Renal pelvis (tissue), 4 donors: Measurements from ENCODE around the gene LINGO3. TPM values are rescaled to one million over a fixed set of nuclear protein-coding genes. Genes with fewer than 3 reads are reported as not detected.
A peak's percentile ranks its signal among the peaks of the same experiment; 100 is the strongest.
"Not testable (repeated sequence)": the region's sequence is repeated elsewhere in the genome, so short reads cannot be mapped to it uniquely, and the experiment has no call there.

Experiments used
- DNase-seq: peaks from one replicate; pipeline ENCODE4 v3.0.0-alpha.2; 2013
- polyA plus RNA-seq, 3 donors: library from polyadenylated mRNA; unstranded; fragments of 120-200 nt; gene quantifications; one replicate each; pipeline ENCODE4 v1.2.1, GENCODE V29; 2013; ENCODE audit not compliant: insufficient read length in 3 of 3

LINGO3 gene
- polyA plus RNA-seq, 3 donors, result 0.09 TPM; not detected in 2

DNA sequence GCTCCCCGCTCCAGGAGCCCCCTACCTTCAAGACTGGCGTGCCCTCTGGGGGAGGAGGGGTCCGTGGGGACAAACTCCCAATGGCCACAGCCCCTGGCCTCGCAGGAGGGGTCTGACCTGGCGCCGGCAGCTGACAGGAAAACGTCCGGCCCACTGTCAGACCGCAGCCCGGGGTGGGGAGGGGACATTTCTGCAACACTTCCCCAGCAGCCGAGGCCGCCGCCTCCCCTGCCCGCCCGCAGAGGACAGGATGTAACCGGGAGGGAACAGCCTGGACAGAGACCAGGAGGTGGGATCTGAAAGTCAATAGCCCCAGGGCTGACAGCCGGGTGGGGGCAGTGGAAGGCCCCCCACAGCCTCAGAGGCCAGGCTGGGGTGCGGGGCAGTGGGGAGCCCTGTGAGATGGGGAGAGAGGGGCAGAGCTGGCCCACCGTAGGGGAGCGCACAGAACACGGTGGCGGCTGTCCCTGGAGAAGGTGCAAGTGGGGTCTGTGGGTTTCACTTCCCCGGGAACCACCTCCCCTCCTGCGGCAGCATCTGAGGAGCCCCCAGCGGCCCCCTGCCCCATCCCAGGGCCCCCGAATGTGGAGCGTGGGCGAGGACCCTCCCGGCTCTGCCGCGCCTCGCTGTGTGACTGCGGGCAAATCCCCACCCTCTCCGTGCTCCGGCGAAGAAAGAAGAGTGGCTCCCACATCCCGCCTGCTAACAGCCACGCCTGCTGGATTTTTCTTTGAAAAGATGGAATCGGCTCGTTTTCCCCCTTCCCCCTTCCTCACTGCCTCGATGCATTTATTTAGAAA is 25.7 kb downstream of the LINGO3 start, which contains the start of gene PEAK3:
PEAK3 (minus strand) TSS at position 114 of the 800 bp plus-strand sequence. CDS start 1,244 bp downstream, outside the sequence.
- DNase-seq, result no peak

DNA sequence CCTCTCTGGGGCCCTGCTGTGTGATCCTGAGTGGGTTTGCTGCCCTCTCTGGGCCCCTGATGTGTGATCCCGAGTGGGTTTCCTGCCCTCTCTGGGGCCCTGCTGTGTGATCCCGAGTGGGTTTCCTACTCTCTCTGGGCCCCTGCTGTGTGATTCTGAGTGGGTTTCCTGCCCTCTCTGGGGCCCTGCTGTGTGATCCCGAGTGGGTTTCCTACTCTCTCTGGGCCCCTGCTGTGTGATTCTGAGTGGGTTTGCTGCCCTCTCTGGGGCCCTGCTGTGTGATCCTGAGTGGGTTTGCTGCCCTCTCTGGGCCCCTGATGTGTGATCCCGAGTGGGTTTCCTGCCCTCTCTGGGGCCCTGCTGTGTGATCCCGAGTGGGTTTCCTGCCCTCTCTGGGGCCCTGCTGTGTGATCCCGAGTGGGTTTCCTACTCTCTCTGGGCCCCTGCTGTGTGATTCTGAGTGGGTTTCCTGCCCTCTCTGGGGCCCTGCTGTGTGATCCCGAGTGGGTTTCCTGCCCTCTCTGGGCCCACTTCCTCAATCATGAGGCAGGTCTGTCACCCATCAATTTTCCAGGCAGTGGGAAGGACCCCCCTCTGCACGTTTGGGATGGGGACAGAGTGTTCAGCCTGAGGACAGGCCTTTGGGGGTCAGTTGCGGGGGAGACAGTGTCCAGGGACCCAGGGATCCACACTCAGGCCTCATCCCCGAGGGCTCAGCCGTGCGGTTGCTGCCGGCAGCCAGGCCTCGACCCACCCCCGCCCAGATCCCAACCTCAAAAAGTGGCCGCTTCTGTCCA is 26.5 kb downstream of the LINGO3 start:
- not testable (repeated sequence) for DNase-seq

DNA sequence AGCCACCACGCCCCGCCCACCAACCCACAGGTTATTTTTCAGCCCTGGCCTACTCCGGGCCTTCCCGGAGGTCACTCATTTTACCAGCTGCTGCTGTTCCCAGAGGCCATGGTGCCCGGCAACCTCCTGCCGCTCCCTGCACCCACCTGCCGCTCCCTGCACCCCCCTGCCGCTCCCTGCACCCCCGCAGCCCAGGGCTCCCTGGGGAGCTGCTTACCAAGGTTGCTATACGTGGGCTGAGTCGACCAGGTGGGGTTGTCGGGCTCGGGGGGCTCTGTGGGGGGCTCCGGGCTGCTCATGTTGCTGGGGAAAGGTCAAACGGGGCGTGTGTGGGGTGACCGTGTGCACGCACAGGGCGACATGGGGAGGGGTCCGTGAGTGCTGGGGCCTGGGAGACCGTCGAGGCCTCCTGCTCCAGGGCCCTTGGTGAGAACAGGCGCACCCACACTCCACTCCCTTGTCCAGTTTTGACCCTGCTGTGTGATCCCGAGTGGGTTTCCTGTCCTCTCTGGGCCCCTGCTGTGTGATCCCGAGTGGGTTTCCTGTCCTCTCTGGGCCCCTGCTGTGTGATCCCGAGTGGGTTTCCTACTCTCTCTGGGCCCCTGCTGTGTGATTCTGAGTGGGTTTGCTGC is 27.2 kb downstream of the LINGO3 start:
- DNase-seq, result no peak

DNA sequence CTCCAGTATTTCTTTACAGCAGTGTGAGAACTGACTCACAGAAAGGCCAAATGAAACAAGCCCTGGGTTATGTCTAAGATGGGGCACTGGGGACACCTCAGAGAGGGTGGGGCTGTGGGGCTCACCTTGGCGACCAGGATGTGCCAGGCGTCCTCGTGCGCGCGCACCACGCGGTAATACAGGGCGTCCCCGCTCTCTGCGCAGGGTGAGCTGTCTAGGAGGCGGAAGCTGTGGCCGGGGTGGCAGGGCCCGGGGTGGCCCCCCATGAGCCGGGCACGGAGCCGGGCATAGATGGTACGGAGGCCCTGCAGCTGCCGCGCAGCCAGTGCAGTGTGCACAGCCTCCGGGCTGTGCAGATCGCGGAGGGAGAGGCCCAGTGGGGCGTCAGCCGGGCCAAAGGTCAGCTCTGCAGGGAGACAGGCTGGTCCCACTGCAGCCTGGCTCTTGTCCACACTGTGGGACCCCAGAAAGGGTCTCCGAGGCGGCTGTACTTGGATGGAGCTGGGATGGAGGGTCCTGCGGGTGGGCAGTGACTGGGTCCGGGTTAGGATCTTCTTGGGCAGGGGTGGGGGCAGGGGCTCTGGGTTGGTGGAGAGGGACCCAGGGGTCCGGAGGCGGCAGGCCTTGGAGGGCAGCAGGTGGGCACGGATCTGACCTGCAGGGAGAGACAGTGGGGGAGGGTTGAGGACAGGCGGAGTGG is 29.3 kb downstream of the LINGO3 start:
- DNase-seq, result no peak

DNA sequence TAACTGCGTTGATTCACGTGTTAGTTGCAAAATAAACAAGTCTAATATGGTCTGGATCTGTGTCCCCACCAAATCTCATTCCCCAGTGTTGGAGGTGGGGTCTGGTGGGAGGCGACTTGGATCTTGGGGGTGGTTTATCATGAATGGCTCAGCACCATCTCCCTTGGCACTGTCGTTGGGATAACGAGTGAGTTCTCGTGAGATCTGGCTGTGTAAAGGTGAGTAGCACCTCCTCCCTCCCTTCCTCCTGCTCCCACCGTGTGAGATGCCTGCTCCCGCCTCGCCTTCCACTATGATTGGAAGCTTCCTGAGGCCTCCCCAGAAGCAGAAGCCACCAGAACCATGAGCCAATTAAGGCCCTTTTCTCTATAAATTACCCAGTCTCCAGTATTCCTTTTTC is 30.8 kb downstream of the LINGO3 start:
- DNase-seq, result no peak

DNA sequence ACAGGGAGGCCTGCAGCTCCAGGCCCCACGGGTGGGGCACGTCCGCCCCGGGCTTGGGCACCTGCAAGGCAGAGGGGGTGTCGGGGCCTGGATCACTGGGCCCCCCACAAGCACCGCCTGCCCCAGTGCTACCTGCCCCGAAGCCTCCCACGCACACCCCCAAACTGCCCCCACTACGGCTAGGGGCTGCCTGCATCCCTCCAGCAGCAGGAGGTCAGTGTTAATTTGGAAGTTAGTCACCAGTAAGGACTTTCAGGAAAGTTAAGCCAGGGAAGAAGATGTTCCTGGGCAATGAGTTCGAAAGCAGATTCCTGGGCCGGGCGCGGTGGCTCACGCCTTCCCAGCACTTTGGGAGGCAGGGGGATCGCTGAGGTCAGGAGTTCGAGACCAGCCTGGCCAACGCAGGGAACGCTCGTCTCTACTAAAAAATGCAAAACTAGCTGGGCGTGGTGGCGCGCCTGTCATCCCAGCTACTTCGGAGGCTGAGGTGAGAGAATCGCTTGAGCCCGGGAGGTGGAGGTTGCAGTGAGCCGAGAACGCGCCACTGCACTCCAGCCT is 31.4 kb downstream of the LINGO3 start:
- no peak for DNase-seq

DNA sequence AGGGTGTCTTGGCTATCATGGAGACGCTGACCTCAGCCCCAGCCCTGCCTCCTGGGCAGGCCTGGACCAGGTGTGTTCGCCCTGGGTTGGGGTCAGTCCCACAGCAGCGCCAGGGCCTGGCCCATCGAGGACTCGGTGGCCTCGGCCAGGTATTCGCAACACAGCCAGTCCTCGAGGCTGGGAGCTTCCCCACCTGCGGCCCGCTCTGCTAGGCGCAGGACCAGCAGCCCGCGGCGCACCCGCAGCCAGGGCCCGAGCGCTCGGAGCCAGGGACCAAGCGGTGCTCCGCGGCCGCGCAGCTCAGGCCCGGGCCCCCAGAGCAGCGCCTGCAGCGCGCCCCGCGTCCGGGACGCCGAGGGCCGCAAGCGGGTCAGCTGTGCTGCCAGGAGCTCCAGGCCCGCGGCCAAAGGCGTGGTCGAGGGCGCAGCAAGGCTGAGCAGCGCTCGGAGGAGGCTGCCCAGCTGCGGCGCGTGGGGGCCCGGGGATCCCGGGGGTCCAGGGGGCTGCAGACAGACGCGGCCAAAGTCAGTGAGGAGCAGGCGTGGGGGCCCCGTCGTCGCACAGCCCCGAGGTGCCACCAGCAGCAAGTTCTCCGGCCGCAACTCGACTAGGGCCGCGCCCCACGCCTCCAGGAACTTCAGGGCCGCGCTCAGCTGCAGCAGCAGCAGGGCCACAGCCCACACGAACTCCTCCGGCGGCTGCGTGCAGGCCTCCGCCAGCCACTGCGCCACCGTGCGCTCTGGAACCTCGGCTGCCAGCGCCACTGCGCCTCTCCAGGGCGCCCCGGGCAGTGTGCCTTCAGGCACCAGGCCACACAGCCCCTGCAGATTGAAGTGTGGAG is 32.1 kb downstream of the LINGO3 start:
- no peak for DNase-seq

DNA sequence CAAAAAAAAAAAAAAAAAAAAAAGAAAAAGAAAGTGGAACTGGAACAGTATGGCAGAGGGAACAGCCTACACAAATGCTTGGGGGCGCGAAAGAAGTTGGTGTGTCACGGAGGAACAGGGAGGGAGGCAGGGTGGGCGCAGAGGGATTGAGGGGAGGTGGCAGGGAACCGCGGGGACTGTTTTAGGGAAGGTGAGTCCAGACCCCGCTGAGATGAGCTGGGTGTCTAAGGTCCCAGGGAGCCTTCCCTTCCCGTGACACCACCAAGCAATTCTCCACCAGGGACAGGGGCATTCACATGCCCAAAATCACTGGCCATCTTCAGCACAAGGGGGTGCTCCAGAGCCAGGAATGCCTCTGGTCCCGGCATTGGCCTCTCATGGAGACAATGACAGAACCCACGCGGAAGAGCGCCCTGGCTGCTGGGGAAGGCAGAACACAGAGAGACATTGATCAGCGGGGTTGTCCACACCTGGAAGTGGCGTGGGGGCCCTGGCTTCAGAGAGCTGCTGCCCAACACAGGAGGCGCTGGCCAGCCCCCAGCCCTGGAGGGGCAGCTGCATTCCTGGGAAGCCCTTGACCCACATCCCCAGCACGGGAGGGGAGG is 32.9 kb downstream of the LINGO3 start:
- no peak for DNase-seq

DNA sequence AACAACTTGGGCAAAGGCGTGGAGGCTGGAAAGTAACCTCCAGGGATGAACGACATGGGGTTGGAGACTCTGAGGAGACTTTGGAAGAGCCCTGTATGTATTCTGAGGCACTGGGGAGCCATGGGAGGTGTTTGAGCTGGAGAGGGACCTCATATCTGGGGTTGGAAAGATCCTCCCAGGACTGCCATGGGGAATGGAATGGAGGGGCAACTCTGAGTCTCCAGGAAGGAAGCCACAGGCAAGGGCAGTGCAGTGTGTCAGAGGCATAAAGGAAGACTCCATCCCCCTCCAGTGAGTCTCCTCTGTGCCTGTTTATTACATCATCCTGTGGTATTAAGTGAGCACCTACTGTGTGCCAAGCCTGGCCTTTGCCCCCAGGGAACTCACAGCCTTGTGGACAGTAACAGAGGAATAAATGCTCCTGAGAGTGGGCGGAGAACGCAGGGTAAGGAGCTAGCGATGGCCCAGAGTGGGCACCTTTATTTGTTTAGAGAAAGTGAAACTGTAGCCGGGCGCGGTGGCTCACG is 33.7 kb downstream of the LINGO3 start:
- DNase-seq, result no peak

DNA sequence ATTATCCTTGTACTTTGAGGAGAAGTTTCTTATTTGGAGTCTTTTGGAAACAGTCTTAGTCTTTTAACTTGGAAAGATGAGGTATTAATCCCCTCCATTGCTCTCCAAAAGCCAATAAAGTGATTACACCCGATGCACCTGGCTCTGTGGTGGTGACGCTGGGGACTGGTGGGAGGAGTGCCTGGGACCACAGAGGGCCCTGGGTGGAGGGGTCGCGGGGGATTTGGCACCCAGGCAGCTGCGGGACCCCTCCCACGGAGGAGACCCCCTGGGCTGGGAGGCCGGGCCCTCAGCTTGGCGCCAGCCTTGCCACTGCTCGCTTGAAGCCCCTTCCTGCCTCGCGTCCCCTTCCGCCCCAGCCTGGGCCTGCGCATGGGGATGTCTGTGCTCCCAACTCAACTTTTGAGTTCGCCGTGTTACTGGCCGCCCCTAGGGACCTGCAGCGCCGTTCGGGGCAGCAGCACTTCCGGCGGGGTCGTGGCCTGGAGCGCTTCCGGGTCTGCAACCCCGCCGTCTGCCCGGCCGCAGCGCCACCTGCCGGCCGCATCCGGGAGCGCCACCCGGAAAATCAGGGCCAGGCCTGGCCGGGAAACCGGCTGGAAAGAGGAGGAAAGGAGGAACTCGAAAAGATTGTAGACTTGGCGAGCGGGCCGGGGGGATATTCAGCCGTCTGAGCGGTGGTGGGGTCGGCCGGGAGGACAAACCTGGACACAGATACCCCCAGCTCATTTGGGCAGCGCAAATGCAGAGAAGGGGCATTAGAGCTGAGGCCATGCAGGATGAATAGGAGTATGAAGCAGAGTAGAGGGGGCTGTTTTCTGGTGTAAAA is 34.4 kb downstream of the LINGO3 start:
- no peak for DNase-seq

DNA sequence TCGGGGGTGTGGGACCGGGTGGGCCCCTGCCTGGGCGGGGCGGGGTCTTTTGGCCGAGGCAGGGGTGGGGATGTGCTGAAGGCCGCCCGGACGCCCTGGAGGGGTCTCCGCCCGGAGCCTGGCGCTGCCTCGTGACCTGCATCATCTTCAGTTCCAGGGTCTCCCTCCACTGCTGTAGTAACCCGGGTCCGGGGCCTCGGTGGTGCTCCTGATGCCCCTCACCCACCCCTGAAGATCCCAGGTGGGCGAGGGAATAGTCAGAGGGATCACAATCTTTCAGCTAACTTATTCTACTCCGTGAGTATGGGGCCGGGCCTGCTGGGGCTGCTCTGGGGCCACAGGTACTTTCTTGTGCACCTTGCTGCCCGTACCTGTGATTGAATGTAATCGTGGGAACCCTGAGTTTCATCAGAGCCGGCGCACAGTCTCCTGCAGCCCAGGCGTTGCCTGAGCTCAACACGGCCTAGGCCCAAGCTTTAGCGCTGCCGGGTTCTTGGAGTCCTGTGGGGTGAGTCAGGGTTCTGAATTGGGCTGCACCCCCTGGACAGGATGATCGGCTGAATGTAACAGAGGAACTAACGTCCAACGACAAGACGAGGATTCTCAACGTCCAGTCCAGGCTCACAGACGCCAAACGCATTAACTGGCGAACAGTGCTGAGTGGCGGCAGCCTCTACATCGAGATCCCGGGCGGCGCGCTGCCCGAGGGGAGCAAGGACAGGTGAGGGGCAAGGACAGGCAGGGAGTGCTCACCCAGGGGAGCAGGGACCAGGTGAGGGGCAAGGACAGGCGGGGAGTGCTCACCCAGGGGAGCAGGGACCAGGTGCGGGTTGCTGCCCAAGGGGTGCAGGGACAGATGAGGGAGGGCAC is 36.5 kb downstream of the LINGO3 start:
- DNase-seq, result no peak

DNA sequence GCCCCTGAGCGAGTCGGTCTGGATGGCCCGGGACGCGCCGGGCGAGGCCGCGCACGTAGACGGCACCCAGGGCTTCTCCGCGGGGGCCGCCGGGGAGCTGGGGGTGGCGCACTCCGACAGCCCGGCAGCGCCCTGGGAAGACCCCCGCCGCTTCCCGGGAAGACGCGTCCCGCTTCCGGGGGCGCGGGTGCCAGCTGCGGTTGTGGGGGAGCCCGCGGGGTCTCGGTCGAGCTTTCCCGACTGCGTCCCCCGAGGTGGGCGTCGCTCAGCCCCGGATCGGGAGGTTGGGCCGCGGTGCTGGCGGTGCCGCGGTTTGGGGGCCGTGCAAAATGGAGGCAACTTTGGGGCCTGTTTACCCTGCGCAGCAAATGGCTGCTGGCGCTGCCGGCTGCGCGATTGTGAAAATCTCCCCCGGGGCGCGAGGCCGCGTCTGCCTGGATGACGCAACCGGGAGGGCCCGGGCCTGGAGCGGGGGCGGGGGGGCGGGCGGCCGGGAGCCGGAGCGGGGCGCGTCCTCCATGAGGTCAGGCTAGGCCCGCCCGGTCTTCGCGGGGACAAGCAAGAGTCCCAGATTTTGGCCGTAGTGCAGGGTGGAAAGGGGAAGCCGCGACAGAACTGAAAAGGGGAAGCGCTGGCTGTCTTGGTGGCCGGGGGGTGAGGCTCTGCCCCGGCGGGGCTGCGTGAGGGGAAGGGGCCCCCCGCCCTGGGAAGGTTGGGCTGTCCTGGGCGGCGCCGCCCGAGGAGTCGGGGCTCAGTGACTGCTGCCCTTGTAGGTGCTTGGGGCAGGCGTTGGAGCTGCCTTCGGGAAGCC is 37.3 kb downstream of the LINGO3 start:
- no peak for DNase-seq

DNA sequence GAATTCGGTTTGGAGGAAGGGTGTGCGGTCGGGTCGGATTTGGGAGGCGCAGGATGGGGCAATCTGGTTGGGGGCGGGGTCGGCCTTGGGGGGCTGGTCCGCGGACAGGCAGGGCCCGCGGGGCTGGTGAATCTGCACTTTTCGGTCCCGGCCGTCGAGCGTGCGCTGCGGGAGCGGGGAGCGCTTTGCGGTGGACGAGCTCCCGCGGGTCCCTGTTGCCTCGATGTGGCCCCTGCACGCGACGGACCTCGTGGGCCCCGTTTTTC is 37.9 kb downstream of the LINGO3 start:
- no peak for DNase-seq

DNA sequence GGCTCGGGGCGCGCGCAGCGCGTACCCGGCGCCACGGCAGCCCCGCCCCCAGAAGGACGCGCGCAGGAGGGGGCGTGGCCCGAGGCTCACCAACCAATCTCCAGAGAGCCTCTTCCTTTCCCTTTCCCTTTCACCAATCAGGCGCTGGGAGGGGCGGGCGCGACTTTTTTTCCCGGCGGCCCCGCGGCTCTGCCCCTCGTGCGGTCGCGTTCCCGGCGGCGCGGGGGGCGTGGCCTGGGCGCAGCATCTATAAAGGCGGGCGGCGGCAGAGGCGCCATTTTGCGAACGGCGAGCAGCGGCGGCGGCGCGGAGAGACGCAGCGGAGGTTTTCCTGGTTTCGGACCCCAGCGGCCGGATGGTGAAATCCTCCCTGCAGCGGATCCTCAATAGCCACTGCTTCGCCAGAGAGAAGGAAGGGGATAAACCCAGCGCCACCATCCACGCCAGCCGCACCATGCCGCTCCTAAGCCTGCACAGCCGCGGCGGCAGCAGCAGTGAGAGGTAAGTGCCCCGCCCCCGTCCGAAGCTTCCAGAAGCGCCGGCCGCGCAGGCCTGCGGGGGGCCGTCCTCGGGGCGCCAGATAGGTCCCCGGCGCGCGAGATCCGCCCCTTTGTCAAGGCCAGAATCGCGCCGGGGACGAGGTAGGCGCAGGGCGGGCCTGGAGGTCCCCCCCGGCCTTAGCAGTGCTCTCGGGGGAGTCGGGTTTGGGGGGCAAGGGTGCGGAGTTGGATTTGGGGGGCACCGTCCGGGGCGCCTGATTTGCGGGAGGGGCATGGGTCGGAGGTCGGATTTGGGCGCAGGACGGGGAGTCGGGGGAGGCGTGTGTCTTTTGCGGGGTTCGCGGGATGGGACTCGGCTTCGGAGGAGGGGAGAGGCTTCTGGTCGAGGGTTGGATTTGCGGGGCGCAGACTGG is 38.5 kb downstream of the LINGO3 start:
- peak; percentile 97 for DNase-seq

DNA sequence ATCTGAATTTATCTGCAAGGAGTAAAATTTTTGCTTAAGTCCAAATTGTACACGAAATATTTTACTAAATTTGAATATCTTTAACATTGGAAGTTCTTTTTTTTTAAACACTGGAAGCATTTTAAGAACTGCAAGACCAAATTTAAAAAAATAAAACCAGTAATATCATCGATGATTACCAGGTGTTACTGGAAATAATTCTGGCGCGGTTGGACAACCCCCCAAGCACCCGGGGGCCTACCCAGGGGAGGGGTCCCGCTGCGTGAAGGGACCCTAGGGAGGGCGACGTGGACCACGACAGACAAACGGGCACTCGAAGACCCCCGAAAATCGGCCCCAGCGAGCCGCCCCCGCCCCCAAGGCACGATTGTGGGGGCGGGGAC is 39.1 kb downstream of the LINGO3 start:
- no peak for DNase-seq

DNA sequence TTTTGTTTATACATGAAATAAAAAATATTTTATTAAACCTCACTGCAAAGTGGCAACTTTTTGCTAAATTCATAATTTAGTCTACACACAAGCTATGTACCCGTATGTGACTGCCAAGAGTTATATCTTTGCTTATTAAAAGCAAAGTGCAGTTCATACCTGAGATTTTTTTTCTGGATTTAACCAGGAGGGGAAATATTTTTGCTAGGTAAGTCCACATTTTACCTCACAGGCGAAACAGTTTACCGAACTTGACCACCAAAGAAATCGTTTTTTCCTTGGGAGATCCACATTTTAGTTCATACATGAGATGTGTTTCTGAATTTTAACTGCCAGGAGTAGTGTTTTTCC is 39.5 kb downstream of the LINGO3 start:
- DNase-seq, result no peak
